Stomach smooth muscle (tissue), 2 donors: ENCODE results near the gene OLFM4.
"Not testable (repeated sequence)": the region's sequence is repeated elsewhere in the genome, so short reads cannot be mapped to it uniquely, and the experiment has no call there.

Experiments
- H3K27ac ChIP-seq: one replicate; pipeline ENCODE4 v1.7.0; 2013; ENCODE audit warnings: mild to moderate bottlenecking, low read length, inconsistent platforms
- H3K27me3 ChIP-seq, 2 donors: one replicate each; pipeline ENCODE4 v1.7.0; 2013; ENCODE audit warnings: low read length in 2 of 2; ENCODE audit not compliant: insufficient read depth in 2 of 2, control insufficient read depth in 1 of 2
- H3K36me3 ChIP-seq, 2 donors: one replicate each; pipeline ENCODE4 v1.7.0; 2013; ENCODE audit warnings: low read length in 2 of 2; ENCODE audit not compliant: control insufficient read depth in 2 of 2, insufficient read depth in 2 of 2
- H3K4me1 ChIP-seq: one replicate; pipeline ENCODE4 v1.7.0; 2013; ENCODE audit warnings: low read length; ENCODE audit not compliant: control insufficient read depth, insufficient read depth
- H3K4me3 ChIP-seq, 2 donors: one replicate each; pipeline ENCODE4 v1.7.0; 2013; ENCODE audit warnings: low read length in 2 of 2
- H3K9ac ChIP-seq, 2 donors: one replicate each; pipeline ENCODE4 v1.7.0; 2013; ENCODE audit warnings: low read length in 2 of 2, mild to moderate bottlenecking in 1 of 2
- H3K9me3 ChIP-seq, 2 donors: one replicate each; pipeline ENCODE4 v1.7.0; 2013; ENCODE audit warnings: low read length in 2 of 2; ENCODE audit not compliant: control insufficient read depth in 2 of 2
- donor health status: healthy.
- donor health status: Pancreatic carcinoma.

Gene OLFM4

DNA sequence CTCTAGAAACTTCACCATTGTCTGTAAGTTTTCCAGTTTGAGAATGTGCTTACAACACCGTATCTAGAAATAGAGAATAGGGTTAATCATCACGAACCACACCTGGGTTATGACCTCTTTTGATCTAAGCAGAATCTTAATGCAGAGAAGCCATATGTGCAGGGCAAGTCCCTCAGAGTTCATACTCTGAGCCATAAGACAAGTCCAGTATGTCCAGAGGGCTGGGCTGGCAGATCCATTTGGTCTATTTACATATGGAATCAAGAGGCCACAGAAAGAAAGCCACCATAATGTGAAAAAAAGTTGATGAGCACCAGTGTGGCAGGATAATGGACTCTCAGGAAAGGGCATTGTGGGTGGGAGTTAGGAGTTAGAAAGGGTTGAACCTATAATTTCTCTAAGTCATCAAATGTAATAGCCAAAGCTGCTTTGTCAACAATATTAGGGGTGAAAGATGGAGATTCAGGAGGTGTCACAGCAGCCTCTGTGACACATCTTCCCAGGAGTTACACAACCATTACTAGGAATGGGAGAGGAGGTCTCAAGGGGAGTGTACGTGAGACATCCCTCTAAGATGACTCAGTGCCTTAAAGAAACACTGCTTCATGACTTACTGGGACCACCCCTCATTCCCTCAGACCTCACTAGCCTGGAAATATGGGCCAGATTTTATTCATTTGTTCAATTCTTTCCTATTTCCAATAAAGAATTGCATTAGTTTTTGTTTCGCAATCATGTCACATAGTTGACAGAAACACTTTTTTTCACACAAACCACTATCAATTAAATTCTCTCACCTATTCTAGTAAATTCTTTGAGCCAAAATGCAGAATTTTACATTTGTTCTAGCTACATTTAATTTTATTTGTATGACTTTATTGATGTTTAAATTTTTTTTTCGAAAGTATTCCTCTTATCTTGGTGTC is 30.4 kb upstream of the OLFM4 start:
- Histone ChIP-seq H3K27me3 (no peaks in the 10 kb centered on the region), H3K36me3 (no peaks in the 10 kb centered on the region), H3K9me3 (no peaks in the 10 kb centered on the region), H3K9ac (no peak overlapping the region), H3K4me1 (no peaks in the 10 kb centered on the region), H3K27ac (no peak overlapping the region), H3K4me3 (no peak overlapping the region)

GRCh38 chr13:52999093-52999696 is 29.4 kb upstream of the OLFM4 start:
- Histone ChIP-seq H3K9ac (no peak overlapping the region), H3K4me3 (no peak overlapping the region), H3K9me3 (no peaks in the 10 kb centered on the region), H3K27me3 (no peaks in the 10 kb centered on the region), H3K36me3 (no peaks in the 10 kb centered on the region), H3K27ac (no peak overlapping the region), H3K4me1 (no peaks in the 10 kb centered on the region)

DNA sequence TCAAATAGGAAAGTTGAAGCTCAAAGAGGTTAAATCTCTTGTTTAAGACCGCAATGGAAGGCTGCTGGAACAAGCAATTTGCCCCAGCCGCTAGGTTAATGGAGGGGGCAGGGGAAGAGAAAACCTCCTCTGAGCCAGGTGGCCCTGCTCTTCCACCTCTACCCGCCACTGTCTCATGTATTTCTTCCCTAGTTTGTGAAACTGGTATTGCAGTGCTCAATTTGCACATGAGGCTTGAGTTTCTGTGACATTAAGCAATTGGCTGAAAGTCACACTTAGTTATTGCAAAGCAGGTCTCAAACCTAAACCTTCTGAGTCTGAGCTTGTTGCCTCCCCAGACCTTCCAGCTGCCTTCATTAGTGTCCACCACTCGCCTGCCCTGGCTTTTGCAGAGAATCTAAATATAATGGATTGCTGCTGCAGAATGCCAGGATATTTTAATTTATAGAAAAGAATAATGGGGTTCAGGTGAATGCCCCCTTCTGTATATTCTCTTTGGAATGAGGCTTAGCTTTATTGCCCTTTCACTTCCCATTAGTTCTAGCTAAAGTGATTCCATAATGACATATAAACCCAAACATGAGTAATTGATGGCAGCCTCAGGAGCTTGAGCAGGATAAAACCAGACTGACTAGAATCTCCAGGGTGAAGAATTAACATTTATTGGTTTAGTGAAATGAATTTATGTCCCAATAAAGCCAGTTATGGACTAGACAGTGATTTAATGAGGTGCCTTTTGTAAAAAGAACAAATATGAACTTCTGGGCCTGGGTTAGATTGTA is 27.0 kb upstream of the OLFM4 start:
- Histone ChIP-seq H3K27me3 (no peaks in the 10 kb centered on the region), H3K36me3 (no peaks in the 10 kb centered on the region), H3K9me3 (no peaks in the 10 kb centered on the region), H3K4me1 (no peaks in the 10 kb centered on the region), H3K27ac (no peak overlapping the region), H3K4me3 (no peak overlapping the region), H3K9ac (no peak overlapping the region)

- Histone ChIP-seq H3K9me3 (no peaks in the 10 kb centered on the region), H3K36me3 (no peaks in the 10 kb centered on the region), H3K4me3 (no peak overlapping the region), H3K27me3 (no peaks in the 10 kb centered on the region), H3K4me1 (no peaks in the 10 kb centered on the region), H3K9ac (no peak overlapping the region), H3K27ac (no peak overlapping the region)
These were observed 24.0 kb upstream of the OLFM4 start for GRCh38 chr13:53004573-53004972.

GRCh38 chr13:53005626-53006025 is 23.0 kb upstream of the OLFM4 start:
- H3K4me1 ChIP-seq: no peaks in the 10 kb centered on the region
- no peak overlapping the region for H3K4me3 ChIP-seq
- no peaks in the 10 kb centered on the region for H3K36me3 ChIP-seq

DNA sequence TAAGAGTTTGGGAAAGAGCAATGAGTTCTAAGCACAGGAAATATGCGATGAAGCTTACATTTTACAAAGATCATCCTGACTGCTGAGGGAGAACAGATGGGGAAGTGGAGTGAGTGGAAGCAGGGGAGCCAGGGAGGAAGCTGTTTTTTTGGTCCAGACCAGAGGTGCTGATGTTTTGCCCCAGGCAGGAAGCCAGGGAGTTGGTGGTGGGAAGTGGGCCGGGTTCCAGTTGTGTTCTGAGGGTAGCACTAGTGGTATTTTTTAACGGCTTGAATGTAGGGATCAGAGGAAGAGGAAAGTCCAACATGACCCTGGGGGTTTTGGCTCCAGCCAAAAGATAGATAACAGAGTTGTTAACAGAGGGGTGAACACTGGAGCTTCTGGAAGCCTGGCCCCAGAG is 20.7 kb upstream of the OLFM4 start:
- H3K27ac ChIP-seq: no peak overlapping the region
- no peaks in the 10 kb centered on the region for H3K36me3 ChIP-seq
- H3K4me3 ChIP-seq: no peak overlapping the region
- no peaks in the 10 kb centered on the region for H3K4me1 ChIP-seq
- H3K9me3 ChIP-seq: no peaks in the 10 kb centered on the region
- H3K27me3 ChIP-seq: no peaks in the 10 kb centered on the region
- H3K9ac ChIP-seq: no peak overlapping the region

More at GRCh38 chr13:53005626-53006025, 23.0 kb upstream of the OLFM4 start:
- Histone ChIP-seq H3K9me3 (no peaks in the 10 kb centered on the region), H3K27ac (no peak overlapping the region), H3K27me3 (no peaks in the 10 kb centered on the region), H3K9ac (no peak overlapping the region)

GRCh38 chr13:53010374-53011105 is 18.1 kb upstream of the OLFM4 start:
- Histone ChIP-seq H3K27me3 (no peaks in the 10 kb centered on the region), H3K4me3 (no peak overlapping the region), H3K36me3 (no peaks in the 10 kb centered on the region), H3K9me3 (no peaks in the 10 kb centered on the region), H3K9ac (no peak overlapping the region), H3K27ac (no peak overlapping the region), H3K4me1 (no peaks in the 10 kb centered on the region)

DNA sequence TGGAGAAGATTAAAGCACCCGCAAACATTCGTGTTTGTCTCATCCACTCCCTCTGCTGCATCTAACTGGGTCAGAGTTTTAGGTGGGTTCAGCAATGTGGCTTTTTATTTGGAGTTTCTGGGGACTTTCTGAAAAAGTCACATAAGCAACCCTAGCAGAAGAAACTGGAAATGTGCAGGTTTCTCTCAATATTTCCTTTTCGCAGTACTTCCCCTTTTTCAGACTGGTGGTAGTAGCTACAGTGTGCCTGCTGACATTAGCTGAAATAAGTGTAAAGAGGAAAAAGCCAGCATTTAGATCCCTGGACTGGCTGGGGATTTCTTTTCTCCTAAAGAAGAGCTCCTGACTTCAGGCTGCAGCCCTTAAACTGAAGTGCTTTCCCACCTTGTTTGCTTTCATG is 15.9 kb upstream of the OLFM4 start:
- Histone ChIP-seq H3K9ac (no peak overlapping the region), H3K36me3 (no peaks in the 10 kb centered on the region), H3K9me3 (peaks cover 0 to 4% of the 10 kb centered on the region in 2 donors), H3K27me3 (no peaks in the 10 kb centered on the region), H3K27ac (no peak overlapping the region), H3K4me1 (no peaks in the 10 kb centered on the region), H3K4me3 (no peak overlapping the region)

DNA sequence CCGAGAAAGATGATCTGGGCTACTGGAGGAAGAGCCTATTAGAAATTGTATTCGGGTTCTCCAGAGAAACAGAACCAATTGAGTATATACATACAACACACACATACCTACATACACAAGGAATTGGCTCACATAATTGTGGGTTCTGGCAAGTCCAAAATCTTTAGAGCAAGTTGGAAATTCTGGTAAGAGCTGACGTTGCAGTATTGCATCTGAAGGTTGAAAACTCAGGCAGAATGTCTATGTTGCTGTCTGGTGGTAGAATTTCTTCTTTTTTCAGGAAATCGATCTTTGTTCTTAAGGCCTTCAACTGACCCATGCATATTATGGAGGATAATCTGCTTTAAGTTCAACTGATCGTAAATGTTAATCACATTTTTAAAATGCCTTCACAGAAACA is 15.5 kb upstream of the OLFM4 start:
- H3K4me1 ChIP-seq: no peaks in the 10 kb centered on the region
- no peak overlapping the region for H3K4me3 ChIP-seq
- peaks cover 0 to 4% of the 10 kb centered on the region in 2 donors for H3K9me3 ChIP-seq
- no peak overlapping the region for H3K27ac ChIP-seq
- no peaks in the 10 kb centered on the region for H3K27me3 ChIP-seq
- no peak overlapping the region for H3K9ac ChIP-seq
- no peaks in the 10 kb centered on the region for H3K36me3 ChIP-seq

DNA sequence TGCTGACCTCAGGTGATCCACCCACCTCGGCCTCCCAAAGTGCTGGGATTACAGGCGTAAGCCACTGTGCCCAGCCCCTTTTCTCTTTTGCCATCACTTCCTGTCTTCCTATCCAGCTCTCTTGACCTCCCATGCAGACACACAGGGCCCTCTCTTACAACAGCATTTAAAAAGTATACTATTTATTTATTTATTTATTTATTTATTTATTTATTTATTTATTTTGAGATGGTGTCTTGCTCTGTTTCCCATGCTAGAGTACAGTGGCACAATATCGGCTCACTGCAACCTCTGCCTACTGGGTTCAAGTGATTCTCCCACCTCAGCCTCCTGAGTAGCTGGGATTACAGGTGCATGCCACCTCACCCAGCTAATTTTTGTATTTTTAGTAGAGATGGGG is 14.6 kb upstream of the OLFM4 start:
- H3K4me3 ChIP-seq, H3K36me3 ChIP-seq, H3K9me3 ChIP-seq, H3K27ac ChIP-seq, H3K4me1 ChIP-seq, H3K27me3 ChIP-seq, H3K9ac ChIP-seq: not testable (repeated sequence)
